AG04450 (cell line): ENCODE measurements around the gene NSD2. TPM values are rescaled to one million over a fixed set of nuclear protein-coding genes. Genes with fewer than 3 reads are reported as not detected.
"Not testable (repeated sequence)": the region's sequence is repeated elsewhere in the genome, so short reads cannot be mapped to it uniquely, and the experiment has no call there.

ENCODE experiments used
- CTCF ChIA-PET: fragments of 300-600, 350-600 bp; formaldehyde crosslinking; extraction: SDS; loops from one replicate; lab custom pipeline; 2022; ENCODE audit warnings: antibody characterized with exemption, inconsistent platforms; lab: Charles Lee
- POLR2A ChIA-PET: fragments of 350-600 bp; formaldehyde crosslinking; extraction: SDS; loops from one replicate; lab custom pipeline; 2021; ENCODE audit warnings: antibody characterized with exemption, inconsistent platforms; lab: Yijun Ruan, JAX
- DNase-seq: peaks from one replicate; pipeline ENCODE4 v3.0.0-alpha.2; 2011; ENCODE audit warnings: low read depth, low spot score
- H3K27ac ChIP-seq: one replicate; pipeline ENCODE4 v1.5.1; 2012; ENCODE audit warnings: low read depth, low read length, control low read depth
- H3K27me3 ChIP-seq: one replicate; pipeline ENCODE4 v1.6.0; 2012; ENCODE audit warnings: low read length; ENCODE audit not compliant: control insufficient read depth, insufficient read depth
- H3K4me3 ChIP-seq: 2 replicates; pipeline ENCODE4 v1.5.1; 2011; ENCODE audit warnings: mild to moderate bottlenecking, low read depth, low read length, control low read depth
- H3K9me3 ChIP-seq: 2 replicates; pipeline ENCODE4 v1.5.1; 2012; ENCODE audit warnings: low read length; ENCODE audit not compliant: control insufficient read depth, insufficient read depth
- CTCF ChIP-seq: IDR thresholded peaks from 2 replicates; pipeline ENCODE4 v1.5.1; 2011; ENCODE audit warnings: low read depth, low read length, control low read depth, inconsistent platforms
- polyA plus RNA-seq: library from polyadenylated mRNA; depleted of rRNA; stranded (reverse); fragments of >200 nt; gene quantifications from 2 replicates; pipeline ENCODE4 v1.2.3, GENCODE V29; 2011

The NSD2 gene
- polyA plus RNA-seq, 1 experiment: 26.4 TPM

GRCh38 chr4:1998296-1998695, 127.1 kb downstream of the NSD2 start:
- Histone ChIP-seq H3K9me3 (peaks cover 14% of the 10 kb centered on the region; the same call in 1 of the 2 replicates), H3K27ac (no peak overlapping the region), H3K27me3 (no peaks in the 10 kb centered on the region), H3K4me3 (no peak overlapping the region)
- DNase-seq: no peak
- ChIA-PET CTCF (no interaction called here), POLR2A (no interaction called here)
- no peak for TF ChIP-seq CTCF

- POLR2A ChIA-PET, H3K27ac ChIP-seq, H3K27me3 ChIP-seq, CTCF ChIA-PET, H3K4me3 ChIP-seq, DNase-seq: not testable (repeated sequence)
- H3K9me3 ChIP-seq: peaks cover 14% of the 10 kb centered on the region; the same call in 1 of the 2 replicates
Measured at GRCh38 chr4:1999308-1999707, 128.1 kb downstream of the NSD2 start.

GRCh38 chr4:2003361-2003760, 132.2 kb downstream of the NSD2 start:
- H3K27ac ChIP-seq, H3K9me3 ChIP-seq, POLR2A ChIA-PET, CTCF ChIA-PET, H3K27me3 ChIP-seq, H3K4me3 ChIP-seq, DNase-seq: not testable (repeated sequence)

DNA sequence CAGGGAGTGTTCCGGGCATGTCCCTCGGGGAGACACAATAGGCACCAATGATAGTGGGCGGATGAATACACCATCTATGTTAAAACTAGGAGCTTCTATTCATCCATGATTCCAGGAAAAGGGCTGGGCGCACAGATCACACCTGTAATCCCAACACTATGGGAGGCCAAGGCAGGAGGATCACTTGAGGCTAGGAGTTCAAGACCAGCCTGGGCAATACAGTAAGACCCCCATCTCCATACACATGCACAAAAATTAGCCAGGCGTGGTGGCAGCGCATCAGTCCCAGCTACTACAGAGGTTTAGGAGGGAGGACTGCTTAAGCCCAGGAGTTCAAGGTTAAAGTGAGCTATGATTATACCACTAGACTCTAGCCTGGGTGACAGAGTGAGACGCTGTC, 135.2 kb downstream of the NSD2 start:
- POLR2A ChIA-PET: no interaction called here
- CTCF ChIA-PET: interaction anchor here (0.9 kb wide), 1 partner anchor 12 kb away, joined by 3 read pairs; no protein-coding TSS in a partner anchor

DNA sequence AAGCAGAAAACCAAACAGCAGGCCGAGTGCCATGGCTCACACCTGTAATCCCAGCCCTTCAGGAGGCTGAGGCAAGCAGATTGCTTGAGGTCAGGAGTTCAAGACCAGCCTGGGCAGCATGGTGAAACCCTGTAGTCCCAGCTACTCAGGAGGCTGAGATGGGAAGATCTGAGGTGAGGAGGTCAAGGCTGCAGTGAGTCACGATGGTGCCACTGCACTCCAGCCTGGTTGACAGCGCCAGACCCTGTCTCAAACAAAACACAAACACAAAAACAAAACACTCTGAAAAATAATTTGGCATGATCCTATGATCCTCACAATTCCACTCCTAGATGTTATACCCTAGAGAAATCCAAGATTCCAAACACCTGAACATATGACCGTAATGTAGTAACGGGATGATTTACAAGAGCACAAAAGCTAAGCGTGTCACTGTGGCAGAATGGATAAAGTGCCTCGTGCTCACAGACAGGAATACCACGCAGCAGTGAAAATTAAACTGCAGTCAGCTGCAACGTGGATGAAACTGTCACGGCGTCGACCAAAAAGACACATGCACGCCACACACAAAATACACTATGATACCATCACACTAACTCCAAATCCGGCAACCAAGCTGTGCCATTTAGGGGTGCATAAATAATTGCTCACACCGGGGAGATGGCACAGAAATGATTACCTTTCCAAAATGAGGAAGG, 135.9 kb downstream of the NSD2 start:
- ChIA-PET CTCF (no interaction called here), POLR2A (no interaction called here)
- no peak overlapping the region for H3K27ac ChIP-seq
- no peaks in the 10 kb centered on the region; the same call in 1 of the 2 replicates for H3K9me3 ChIP-seq
- no peak for DNase-seq
- TF ChIP-seq CTCF: no peak
- H3K4me3 ChIP-seq: peak overlapping the region; percentile 100
- H3K27me3 ChIP-seq: no peaks in the 10 kb centered on the region

More for the DNA sequence above, 135.2 kb downstream of the NSD2 start:
- DNase-seq: no peak
- H3K27ac ChIP-seq: no peak overlapping the region
- TF ChIP-seq CTCF: no peak
- H3K27me3 ChIP-seq: no peaks in the 10 kb centered on the region
- no peak overlapping the region for H3K4me3 ChIP-seq
- no peaks in the 10 kb centered on the region; the same call in 1 of the 2 replicates for H3K9me3 ChIP-seq

DNA sequence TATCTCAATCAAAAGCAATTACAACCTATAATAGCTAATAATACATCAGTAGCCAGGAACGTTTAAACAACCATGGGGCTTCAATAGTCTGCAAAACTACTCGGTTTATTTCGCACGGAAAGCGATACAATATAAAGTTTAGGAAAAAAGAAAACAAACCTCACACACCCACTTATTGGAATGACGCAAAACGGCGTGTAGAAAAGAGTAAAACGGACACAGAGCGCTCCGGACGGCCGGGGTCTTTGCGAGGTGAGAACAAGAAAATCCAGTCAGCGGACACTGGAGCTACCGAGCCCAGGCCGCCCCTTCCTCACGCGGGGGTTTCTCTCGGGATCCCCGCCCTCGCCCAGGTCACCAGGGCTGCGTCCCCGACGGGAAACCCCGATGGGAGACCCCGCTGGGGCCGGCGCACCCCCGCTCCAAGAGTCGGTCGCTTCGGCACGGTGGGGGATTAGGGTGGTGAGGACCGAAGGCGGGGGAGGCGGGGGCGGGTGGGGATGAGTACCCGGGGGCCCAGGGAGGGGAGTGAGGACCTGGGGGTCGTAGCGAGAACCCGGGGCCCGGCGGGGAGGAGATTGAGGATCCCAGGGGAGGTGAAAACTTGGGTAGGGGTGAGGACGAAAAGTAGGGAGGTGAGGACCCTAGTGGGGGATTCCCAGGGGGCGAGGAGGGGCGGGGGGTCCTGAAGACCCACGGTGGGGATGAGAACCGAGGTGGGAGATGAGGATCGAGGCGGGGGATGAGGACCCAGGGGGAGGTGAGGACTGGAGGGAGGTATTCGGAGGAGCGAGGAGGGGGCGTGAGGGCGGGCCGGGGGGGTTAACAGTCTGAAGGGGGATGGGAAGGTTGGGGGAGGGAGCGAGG, 136.8 kb downstream of the NSD2 start:
- ChIA-PET POLR2A (no interaction called here), CTCF (interaction anchor here (1.3 kb wide), 1 partner anchor 7 kb away, joined by 4 read pairs; no protein-coding TSS in a partner anchor)
- DNase-seq: no peak
- TF ChIP-seq CTCF: no peak
- Histone ChIP-seq H3K4me3 (peak overlapping the region; percentile 100), H3K9me3 (no peaks in the 10 kb centered on the region; the same call in 1 of the 2 replicates), H3K27ac (no peak overlapping the region), H3K27me3 (no peaks in the 10 kb centered on the region)
